Right lobe of liver (tissue), 4 donors: ENCODE results near the gene UBA3.

Experiments used
- POLR2A ChIP-seq: fragments of 450-650 bp; IDR thresholded peaks from one replicate; pipeline ENCODE4 v1.6.1; 2017; ENCODE audit warnings: antibody characterized with exemption, mild to moderate bottlenecking
- TF ChIP-seq, protein P1 (sequence below), 4 donors: fragments of 200-600 bp in 3 of 4; fragments of 450-650 bp in 1 of 4; IDR thresholded peaks; one replicate each; pipeline versions ENCODE4 v1.5.1 to v1.8.0; 2016 to 2022; ENCODE audit warnings: antibody characterized with exemption in 4 of 4, mild to moderate bottlenecking in 2 of 4
- donor health status: DM: no; HTN: no; CAD: no.
- donor health status: DM: no; HTN: no; CAD: no.
- donor health status: DM: no; HTN: yes; CAD: no.

DNA sequence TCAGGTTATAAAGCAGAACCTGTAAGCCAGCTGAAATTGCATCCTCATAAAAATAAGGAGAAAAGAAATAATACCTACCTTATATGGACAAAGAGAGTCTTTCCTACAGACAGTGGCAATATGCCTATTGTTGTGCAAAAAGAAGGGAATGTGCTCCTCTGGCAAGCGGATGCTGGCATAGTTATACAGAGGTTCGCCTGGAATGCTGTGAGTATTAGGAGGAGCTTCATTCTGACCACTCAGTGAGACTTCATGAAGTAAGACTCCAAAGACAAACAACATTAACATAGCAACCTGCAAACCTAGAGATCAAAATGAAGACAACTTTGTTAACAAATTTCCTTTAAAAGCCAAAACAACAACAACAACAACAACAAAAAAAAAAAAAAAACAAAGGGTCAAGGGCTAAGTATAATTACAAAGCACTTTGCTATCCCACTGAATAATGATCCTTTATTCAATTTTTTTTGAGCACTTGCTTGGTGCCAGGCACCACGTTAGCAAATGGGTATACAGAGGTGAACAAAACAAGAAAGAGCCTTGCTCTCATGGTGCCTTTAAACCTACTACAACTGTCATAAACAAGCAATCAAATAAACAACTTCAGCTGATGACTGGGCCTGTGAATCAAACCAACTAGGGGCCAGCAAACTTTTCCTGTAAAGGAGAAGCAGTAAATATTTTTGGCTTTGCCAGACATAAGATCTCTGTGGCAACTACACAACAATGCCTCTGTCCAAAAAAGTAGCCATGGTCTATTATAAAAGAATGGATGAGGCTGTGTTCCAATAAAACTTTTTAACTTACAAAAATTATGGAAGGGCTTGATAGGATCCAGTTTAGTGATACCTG, 70.4 kb downstream of the UBA3 start:
- TF ChIP-seq POLR2A, result no peak
- TF ChIP-seq, protein P1, sequence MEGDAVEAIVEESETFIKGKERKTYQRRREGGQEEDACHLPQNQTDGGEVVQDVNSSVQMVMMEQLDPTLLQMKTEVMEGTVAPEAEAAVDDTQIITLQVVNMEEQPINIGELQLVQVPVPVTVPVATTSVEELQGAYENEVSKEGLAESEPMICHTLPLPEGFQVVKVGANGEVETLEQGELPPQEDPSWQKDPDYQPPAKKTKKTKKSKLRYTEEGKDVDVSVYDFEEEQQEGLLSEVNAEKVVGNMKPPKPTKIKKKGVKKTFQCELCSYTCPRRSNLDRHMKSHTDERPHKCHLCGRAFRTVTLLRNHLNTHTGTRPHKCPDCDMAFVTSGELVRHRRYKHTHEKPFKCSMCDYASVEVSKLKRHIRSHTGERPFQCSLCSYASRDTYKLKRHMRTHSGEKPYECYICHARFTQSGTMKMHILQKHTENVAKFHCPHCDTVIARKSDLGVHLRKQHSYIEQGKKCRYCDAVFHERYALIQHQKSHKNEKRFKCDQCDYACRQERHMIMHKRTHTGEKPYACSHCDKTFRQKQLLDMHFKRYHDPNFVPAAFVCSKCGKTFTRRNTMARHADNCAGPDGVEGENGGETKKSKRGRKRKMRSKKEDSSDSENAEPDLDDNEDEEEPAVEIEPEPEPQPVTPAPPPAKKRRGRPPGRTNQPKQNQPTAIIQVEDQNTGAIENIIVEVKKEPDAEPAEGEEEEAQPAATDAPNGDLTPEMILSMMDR (IDR thresholded peaks at IDR 0.05), result no peak
